A204.1 (cell line): Measurements from ENCODE around the gene GRIN1.
"Not testable (repeated sequence)": the region's sequence is repeated elsewhere in the genome, so short reads cannot be mapped to it uniquely, and the experiment has no call there.

ENCODE experiments used
- FAIRE-seq: peaks from 2 replicates; lab custom pipeline; 2012; peaks lifted over from hg19 to GRCh38; lab: Jason Lieb, UNC

Gene GRIN1

DNA sequence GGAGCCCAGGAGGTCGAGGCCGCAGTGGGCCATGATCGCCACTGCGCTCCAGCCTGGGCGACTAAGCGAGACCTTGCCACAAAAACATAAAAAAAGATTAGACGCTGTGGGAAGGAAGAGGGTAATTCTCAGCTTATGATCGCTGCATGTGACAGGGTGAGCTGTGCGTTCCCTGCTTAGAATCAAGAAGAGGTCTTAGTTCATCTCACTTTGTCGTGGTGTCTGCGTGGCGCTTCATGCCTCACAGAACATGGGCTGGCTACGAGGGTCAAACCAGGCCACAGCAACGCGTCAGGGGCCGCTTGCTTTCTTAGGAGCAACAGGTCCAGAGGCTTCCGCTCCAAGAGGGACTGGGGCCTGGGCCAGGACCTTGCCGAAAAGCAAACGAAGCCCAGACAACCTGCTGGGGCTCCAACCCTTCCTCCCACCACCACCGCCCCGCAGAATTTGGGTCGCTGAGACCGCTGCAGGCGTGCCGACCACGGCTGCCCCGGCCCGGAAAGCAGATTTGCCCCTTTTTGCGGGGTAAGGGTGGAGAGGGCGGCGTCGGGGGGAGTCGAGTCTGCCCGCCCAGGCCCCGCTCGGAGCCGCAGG lies 10.0 kb upstream of the GRIN1 start:
- FAIRE-seq = no peak

GRCh38 chr9:137129456-137130175 lies 9.3 kb upstream of the GRIN1 start:
- FAIRE-seq = no peak

GRCh38 chr9:137130176-137130755 lies 8.7 kb upstream of the GRIN1 start:
- FAIRE-seq = no peak

GRCh38 chr9:137134191-137134590 lies 4.8 kb upstream of the GRIN1 start:
- no peak for FAIRE-seq

- FAIRE-seq = not testable (repeated sequence)
Observed at GRCh38 chr9:137135154-137135553, 3.8 kb upstream of the GRIN1 start.

GRCh38 chr9:137136261-137136880 lies 2.6 kb upstream of the GRIN1 start:
- FAIRE-seq = no peak

GRCh38 chr9:137136881-137137607 lies 1.9 kb upstream of the GRIN1 start:
- no peak for FAIRE-seq

- no peak for FAIRE-seq
Observed at GRCh38 chr9:137138058-137138721, 764 bp upstream of the GRIN1 start.

GRCh38 chr9:137139468-137140150 lies 655 bp downstream of the GRIN1 start:
- FAIRE-seq = no peak

GRCh38 chr9:137140151-137141012 lies 1.4 kb downstream of the GRIN1 start:
- FAIRE-seq = no peak

- no peak for FAIRE-seq
Observed at GRCh38 chr9:137141050-137141810, 2.3 kb downstream of the GRIN1 start.

GRCh38 chr9:137141976-137142936 lies 3.3 kb downstream of the GRIN1 start:
- FAIRE-seq = no peak

DNA sequence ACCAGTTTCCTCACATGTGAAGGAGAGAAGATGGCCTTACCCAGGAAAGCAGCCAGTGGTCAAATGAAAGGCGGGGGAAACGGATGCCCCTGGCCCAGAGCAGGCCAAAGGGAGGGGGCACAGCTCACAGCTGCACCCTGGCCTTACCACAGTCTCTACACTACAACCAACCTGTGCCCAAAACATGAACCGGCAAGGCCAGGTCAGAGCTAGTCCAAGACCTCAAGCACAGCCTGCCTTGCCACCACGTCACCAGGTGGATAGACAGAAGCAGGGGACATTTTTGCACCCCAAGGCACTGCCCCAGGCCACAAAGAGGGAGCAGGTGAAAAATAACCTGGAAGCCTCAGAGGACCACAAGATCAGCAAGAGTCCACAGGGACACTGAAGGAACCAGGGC lies 4.5 kb downstream of the GRIN1 start:
- no peak for FAIRE-seq

DNA sequence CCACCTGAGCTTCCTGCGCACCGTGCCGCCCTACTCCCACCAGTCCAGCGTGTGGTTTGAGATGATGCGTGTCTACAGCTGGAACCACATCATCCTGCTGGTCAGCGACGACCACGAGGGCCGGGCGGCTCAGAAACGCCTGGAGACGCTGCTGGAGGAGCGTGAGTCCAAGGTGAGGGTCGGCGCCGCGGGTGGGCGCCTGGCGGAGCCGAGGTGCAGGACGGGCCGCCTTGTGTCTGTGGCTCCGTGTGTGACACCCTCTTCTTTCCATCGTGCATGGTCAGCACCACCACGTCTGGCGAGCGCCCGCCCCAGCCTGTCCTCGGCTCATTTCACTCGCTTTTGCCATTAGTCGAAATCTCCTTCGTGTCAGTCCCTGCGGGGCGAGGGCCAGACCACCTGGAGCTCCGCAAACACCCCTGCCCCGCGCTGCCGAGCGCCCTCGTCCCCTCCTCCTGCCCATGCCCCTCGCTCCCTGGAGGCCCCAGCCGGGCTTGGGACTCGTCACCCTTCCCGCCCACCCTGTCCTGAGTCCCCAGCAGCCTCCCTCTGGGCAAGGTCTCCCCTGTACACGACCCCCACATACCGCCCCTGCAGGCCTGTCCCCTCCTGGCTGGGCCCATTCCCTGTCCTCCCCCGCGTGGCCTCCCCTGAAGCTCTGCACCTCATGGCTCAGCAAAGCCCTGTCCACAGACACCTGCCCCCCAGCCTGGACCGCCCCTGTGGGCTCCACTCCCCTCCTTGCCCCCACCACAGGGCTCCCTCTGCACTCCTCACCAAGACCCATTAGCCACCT lies 7.0 kb downstream of the GRIN1 start:
- no peak for FAIRE-seq

- FAIRE-seq = no peak
Observed at GRCh38 chr9:137146527-137146918, 7.6 kb downstream of the GRIN1 start.

- no peak for FAIRE-seq
Observed at GRCh38 chr9:137147091-137147792, 8.3 kb downstream of the GRIN1 start.

DNA sequence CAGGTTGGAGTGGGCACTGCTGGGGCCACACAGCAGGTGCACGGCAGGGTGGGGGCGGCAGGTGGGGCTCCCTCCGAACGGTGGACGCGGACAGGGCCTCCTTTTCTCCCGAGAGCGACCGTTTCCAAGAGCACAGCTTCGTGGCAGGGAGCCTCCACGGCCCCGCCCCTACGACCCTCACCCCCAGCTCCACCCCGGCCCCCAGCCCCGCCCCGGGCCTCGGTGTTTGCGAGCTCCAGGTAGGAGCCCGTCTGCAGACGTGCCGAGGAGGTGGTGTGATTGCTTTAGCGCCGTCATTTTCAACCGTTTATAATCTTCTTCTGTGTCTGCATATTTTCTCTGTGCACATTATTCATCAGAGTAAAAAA lies 8.8 kb downstream of the GRIN1 start:
- no peak for FAIRE-seq
